ES-I3 (cell line): ENCODE measurements around the gene FCF1.
"Not testable (repeated sequence)": the region's sequence is repeated elsewhere in the genome, so short reads cannot be mapped to it uniquely, and the experiment has no call there.

Experiments used
- H3K36me3 ChIP-seq: 2 replicates; pipeline ENCODE4 v1.6.1; 2013; ENCODE audit warnings: mild to moderate bottlenecking, low read length, control low read depth, moderate library complexity; ENCODE audit not compliant: insufficient read depth
- H3K4me1 ChIP-seq: 2 replicates; pipeline ENCODE4 v1.6.1; 2013; ENCODE audit warnings: mild to moderate bottlenecking, control low read depth, low read length; ENCODE audit not compliant: insufficient read depth
- H3K9ac ChIP-seq: 2 replicates; pipeline ENCODE4 v1.6.1; 2013; ENCODE audit warnings: low read depth, mild to moderate bottlenecking, low read length, moderate library complexity
- H3K9me3 ChIP-seq: 2 replicates; pipeline ENCODE4 v1.6.1; 2013; ENCODE audit warnings: mild to moderate bottlenecking, low read length, moderate library complexity; ENCODE audit not compliant: control insufficient read depth, insufficient read depth

Gene FCF1

DNA sequence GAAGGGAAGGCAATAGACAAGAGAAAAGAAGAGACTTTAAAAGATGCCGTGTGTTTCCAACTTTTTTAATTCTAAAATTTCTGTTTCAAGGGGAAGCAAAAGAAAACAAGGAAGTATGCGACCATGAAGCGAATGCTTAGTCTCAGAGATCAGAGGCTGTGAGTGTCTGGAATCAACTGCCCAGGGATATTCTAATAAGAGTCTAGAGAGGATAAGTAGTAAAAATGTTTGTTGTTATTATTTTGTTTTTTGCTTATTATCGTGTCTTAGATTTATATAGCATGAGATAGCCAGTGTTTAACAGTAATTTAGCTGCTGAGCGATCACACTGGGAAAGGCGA lies 421 bp downstream of the FCF1 start:
- Histone ChIP-seq H3K36me3 (peaks cover 12% of the 10 kb centered on the region), H3K9ac (peak overlapping the region; percentile 78), H3K4me1 (0 out of 2 replicates have a peak, but pooled peaks cover 3% of the 10 kb centered on the region), H3K9me3 (no peaks in the 10 kb centered on the region)

DNA sequence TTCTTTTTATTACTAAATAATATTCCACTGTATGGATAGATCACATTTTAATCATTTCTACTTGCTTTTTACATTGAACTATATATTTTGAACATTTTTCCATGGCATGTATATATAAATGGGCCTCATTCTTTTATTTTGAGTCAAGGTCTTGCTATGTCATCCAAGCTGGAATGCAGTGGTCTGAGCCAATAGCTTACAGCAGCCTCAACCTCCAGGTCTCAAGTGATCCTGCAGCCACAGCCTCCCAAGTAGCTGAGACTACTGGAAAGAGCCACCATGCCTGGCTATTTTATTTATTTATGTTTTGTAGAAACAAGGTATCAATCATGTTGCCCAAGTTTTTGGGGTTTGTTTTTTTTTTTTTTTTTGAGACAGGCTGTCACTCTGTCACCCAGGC lies 7.6 kb downstream of the FCF1 start:
- H3K36me3 ChIP-seq, result peaks cover 12% of the 10 kb centered on the region
- H3K9ac ChIP-seq, result no peak overlapping the region
- H3K9me3 ChIP-seq, result no peaks in the 10 kb centered on the region
- no peaks in the 10 kb centered on the region for H3K4me1 ChIP-seq

DNA sequence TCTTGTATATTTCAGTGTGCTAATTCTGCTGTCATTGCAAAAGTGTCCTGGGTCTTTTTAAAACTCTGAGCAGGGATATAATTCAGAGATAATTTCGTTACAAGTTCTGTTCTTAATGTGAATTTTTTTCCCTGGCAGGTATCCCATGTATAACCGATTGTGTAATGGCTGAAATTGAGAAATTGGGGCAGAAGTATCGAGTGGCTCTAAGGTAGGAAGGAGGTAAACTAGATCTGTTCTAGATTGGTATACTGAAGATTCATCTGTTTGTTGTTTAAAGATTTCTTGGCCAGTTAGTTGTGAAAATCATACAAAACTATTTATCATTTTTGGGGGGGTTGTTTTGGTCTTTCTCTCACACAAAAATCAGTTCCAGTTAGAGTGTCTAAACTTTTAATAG lies 10.2 kb downstream of the FCF1 start:
- H3K36me3 ChIP-seq, result peaks cover 7% of the 10 kb centered on the region

GRCh38 chr14:74732387-74732786 lies 19.4 kb downstream of the FCF1 start:
- Histone ChIP-seq H3K36me3 (peaks cover 4% of the 10 kb centered on the region; the same call in 1 of the 2 replicates), H3K9me3 (no peaks in the 10 kb centered on the region), H3K9ac (no peak overlapping the region), H3K4me1 (no peaks in the 10 kb centered on the region)

More for the DNA sequence above, 10.2 kb downstream of the FCF1 start:
- Histone ChIP-seq H3K9ac (no peak overlapping the region), H3K4me1 (no peaks in the 10 kb centered on the region), H3K9me3 (no peaks in the 10 kb centered on the region)

GRCh38 chr14:74733221-74733620 lies 20.3 kb downstream of the FCF1 start:
- Histone ChIP-seq H3K36me3 (peaks cover 4% of the 10 kb centered on the region; the same call in 1 of the 2 replicates), H3K9ac (no peak overlapping the region), H3K4me1 (no peaks in the 10 kb centered on the region), H3K9me3 (no peaks in the 10 kb centered on the region)

DNA sequence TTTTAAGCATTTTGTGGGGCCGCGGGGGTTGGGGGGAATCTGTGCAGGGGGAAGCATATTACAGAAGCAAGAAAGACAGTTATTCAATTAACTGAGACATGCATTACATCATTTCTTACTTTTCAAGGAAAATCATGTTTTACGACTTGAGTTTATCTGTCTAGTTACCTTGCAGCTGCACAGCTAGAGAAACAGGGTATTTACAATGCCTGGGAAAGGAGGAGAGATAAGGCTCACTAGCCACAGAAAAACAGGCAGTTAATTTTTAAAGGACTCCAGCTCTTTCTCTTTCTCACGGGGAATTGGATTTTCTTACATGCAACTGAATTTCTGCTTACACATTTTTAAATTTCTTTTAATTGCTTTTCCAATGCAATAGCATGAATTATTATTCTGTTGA lies 22.2 kb downstream of the FCF1 start:
- peaks cover 4% of the 10 kb centered on the region; the same call in 1 of the 2 replicates for H3K36me3 ChIP-seq
- no peak overlapping the region for H3K9ac ChIP-seq
- H3K9me3 ChIP-seq, result no peaks in the 10 kb centered on the region
- H3K4me1 ChIP-seq, result no peaks in the 10 kb centered on the region

DNA sequence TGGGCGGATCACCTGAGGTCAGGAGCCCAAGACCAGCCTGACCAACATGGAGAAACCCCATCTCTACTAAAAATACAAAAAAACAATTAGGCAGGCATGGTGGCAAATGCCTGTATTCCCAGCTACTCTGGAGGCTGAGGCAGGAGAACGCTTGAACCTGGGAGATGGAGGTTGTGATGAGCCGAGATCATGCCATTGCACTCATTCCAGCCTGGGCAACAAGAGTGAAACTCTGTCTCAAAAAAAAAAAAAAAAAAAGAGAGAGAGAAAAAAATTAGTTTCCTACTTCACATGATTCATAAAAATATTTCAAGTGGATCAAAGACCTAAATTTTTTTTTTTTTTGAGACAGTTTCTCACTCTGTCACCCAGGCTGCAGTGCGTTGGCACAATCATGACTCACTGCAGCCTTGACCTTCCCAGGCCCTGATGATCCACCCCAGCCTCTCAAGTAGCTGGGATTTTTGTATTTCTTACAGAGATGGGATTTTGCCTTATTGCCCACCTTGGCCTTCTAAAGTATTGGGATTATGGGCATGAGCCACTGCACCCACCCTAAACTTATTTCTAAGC lies 24.9 kb downstream of the FCF1 start:
- Histone ChIP-seq H3K36me3 (peaks cover 4% of the 10 kb centered on the region; the same call in 1 of the 2 replicates), H3K9ac (no peak overlapping the region), H3K4me1 (no peaks in the 10 kb centered on the region), H3K9me3 (no peaks in the 10 kb centered on the region)

- peaks cover 4% of the 10 kb centered on the region; the same call in 1 of the 2 replicates for H3K36me3 ChIP-seq
- no peaks in the 10 kb centered on the region for H3K9me3 ChIP-seq
- no peaks in the 10 kb centered on the region for H3K4me1 ChIP-seq
- H3K9ac ChIP-seq, result no peak overlapping the region
Observed at GRCh38 chr14:74739293-74740030, 26.5 kb downstream of the FCF1 start.

GRCh38 chr14:74747237-74747636 lies 34.3 kb downstream of the FCF1 start:
- Histone ChIP-seq H3K9ac (no peak overlapping the region), H3K36me3 (no peaks in the 10 kb centered on the region), H3K9me3 (no peaks in the 10 kb centered on the region), H3K4me1 (no peaks in the 10 kb centered on the region)

DNA sequence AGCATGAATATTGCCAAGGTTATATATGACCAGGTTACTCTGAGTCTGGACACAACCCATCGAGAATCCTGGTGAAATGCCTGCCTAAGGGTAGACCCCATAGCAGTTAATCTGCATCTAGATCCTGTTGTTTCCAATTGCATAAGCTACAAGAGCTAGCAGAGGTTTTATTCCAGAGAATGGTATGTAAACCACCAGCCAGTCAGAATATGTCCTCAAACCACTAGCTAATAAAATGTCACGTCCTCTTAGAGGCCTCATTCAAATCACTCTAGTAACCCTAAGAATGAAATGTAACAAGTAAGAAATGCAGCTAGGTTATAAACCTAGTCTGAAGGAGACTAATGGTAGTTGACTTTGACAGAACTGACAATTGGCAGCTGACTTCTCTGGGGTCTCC lies 41.2 kb downstream of the FCF1 start:
- peaks cover 5% of the 10 kb centered on the region; the same call in 1 of the 2 replicates for H3K9me3 ChIP-seq
- no peaks in the 10 kb centered on the region for H3K36me3 ChIP-seq
- H3K4me1 ChIP-seq, result no peaks in the 10 kb centered on the region
- no peak overlapping the region for H3K9ac ChIP-seq

- Histone ChIP-seq H3K9ac (no peak overlapping the region), H3K4me1 (no peaks in the 10 kb centered on the region), H3K9me3 (peaks cover 5% of the 10 kb centered on the region; the same call in 1 of the 2 replicates), H3K36me3 (no peaks in the 10 kb centered on the region)
Observed at GRCh38 chr14:74754899-74755298, 42.0 kb downstream of the FCF1 start.

GRCh38 chr14:74756326-74756725 lies 43.4 kb downstream of the FCF1 start:
- Histone ChIP-seq H3K9me3 (peaks cover 5% of the 10 kb centered on the region; the same call in 1 of the 2 replicates), H3K36me3 (no peaks in the 10 kb centered on the region), H3K4me1 (no peaks in the 10 kb centered on the region), H3K9ac (no peak overlapping the region)

- H3K9ac ChIP-seq, H3K9me3 ChIP-seq, H3K36me3 ChIP-seq, H3K4me1 ChIP-seq: not testable (repeated sequence)
Observed at GRCh38 chr14:74758505-74758904, 45.6 kb downstream of the FCF1 start.

GRCh38 chr14:74762917-74763802 lies 50.2 kb downstream of the FCF1 start, which contains the start of gene YLPM1:
Gene YLPM1, plus strand, starts transcription at chr14:74763316. Its CDS starts 174 bp downstream, at chr14:74763490.
- peaks cover 7% of the 10 kb centered on the region; the same call in 1 of the 2 replicates for H3K4me1 ChIP-seq
- H3K9ac ChIP-seq, result peak within 1 kb of the TSS; percentile 77
- no peaks in the 10 kb centered on the region for H3K9me3 ChIP-seq
- H3K36me3 ChIP-seq, result no peaks in the 10 kb centered on the region
